NCI-H345 (cell line): ENCODE data around the gene ST6GALNAC2.
"Not testable (repeated sequence)": the region's sequence is repeated elsewhere in the genome, so short reads cannot be mapped to it uniquely, and the experiment has no call there.

ENCODE experiments used
- DNase-seq: peaks from one replicate; lab custom pipeline; 2025; lab: John Stamatoyannopoulos, UW

The ST6GALNAC2 gene

DNA sequence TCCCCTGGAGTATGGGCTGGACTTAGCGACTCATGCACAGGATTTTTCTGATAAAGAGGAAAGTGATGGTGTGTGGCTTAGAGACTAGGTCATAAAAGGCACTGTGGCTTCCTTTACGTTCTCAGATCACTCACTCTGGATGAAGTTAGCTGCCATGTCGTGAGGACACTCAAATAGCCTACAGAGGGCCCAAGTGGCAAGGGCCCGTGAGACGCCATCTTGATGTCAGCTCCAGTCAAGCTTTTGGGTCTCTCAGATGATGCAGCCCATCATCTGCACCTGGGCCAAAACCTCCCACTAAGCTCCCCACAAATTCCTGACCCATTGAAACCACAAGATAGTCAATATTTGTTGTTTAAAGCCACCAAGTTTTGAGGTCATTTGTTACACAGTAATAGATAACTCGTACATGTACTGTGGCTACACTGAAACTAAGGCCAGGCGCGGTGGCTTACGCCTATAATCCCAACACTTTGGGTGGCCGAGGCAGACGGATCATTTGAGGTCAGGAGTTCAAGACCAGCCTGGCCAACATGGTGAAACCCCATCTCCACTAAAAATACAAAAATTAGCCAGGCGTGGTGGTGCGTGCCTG lies 14.7 kb downstream of the ST6GALNAC2 start:
- no peak for DNase-seq

DNA sequence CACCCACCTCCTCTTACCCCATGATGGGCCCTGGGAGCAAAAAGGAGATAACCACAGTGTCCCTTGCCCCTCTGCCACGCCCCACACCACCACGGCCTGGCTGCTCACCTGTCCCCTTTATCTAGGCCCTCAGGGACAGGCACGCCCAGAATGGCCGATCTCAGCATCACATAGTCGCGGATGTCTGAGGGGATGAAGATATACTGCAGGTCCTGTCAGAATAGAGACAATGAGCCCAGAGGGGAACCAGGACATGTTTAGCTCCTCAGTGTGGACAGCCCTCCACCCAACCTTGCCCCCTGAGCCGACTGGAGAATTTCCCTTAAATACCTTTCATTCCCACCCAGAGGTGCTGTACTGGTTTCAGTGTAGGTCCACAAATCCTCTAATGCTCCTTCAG lies 15.2 kb downstream of the ST6GALNAC2 start:
- no peak for DNase-seq

DNA sequence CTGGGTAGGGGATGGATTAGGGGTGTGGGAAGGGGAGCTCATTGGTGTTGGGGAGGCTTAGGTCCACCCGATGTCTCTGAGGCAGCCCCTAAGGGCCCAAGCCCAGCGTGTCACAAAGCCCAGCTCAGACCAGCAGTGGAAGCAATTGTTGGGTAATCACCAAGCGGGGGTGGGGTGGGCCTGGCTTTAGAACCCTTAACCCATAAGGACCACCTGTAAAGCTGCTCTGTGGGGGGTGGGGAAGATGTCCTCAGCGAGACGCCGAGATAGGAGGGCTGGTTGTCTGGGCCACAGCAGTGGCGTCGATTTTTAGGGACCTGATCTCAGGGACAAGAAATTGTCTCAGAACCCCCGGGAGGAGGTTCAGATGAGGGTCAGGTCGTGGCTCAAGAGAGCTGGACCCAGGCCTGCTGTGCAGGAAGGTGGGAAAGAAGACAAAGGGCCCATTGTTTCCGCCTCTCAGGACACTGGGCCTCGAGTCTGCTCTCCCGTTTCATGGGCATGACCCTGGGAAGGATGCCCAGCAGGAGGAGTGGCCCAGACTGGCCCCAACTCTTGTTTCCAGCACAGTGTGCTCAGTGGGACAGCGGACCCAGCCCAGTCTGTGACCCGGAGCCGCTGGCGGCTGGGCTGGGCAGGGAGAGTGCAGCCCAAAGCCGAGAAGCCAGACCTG lies 15.9 kb downstream of the ST6GALNAC2 start:
- DNase-seq: no peak

DNA sequence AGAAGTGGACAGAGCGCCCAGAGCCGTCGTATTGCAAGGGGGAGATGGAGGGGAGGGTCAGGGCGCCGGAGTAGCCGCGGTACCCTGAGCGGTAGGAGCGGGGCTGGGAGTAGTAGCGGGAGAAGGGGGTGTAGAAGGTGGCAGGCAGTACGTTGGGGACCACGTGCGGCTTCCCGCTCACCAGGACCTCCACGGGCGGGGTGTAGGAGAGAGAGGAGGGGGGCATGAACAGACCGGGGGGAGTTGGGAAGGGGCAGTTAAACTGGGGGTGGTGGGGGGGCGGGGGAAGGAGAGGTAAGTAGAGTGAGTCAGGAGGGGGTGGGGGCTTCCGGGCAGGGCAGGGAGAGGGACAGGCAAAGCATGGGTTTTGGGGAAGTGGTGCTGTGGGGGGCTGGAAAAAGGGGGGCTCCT lies 16.8 kb downstream of the ST6GALNAC2 start:
- DNase-seq: no peak

DNA sequence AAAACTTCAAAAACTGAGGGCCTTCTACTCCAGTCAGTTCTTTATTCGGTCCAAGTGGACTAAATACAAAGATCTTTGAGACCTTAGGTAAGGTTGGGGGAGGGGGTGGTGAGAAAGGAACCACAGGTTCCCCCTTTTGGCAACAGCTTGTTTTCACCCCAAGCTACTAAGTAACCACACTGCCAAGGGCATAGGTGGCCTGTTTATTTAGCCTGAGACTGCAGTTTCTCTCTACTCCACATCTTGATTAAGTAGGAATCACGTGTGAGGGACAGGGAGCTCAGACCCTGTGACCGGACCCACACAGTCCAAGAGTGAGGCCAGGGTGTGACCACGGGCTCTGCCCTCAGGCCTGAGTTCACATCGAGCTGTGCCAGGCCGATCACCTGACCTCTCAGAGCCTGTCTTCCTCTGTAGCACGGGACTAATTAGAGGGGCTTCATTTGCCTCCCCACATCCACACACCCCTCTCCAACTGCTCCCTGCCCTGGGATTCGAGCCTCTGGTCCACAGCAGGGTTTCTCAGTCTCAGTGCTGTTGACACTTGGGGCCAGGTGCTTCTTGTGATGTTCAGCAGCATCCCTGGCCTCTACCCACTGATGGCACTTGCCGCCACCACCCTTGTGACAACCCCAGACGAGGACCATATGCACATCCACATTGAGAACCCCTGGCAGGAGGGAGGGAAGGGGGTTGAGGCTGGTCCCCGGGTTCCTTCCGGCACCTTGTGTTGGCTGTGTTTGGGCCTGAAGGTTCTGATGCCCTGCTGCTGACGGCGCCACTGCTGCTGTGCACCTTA lies 17.8 kb downstream of the ST6GALNAC2 start:
- DNase-seq: no peak

DNA sequence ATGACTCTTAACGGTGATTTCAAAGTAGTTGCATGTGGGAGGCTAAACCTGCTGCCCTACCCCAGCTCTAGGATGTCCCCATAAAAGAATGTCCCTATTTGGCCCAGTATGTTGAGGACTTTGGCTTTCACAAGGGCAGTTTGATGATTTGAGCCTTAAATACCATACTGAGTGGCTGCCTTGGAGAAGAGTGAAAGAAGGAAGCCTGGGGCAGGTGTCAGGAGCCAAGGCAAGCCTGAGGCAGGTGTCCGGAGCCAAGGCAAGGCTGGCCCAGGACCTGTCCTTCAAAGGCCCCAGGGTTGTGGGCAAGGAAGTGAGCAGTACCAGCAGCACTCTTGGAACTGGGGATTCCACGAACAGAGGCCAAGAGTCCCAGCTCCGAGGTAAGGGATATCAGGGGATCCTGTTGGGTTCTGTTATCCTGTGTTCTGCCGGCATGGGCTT lies 18.6 kb downstream of the ST6GALNAC2 start:
- no peak for DNase-seq

DNA sequence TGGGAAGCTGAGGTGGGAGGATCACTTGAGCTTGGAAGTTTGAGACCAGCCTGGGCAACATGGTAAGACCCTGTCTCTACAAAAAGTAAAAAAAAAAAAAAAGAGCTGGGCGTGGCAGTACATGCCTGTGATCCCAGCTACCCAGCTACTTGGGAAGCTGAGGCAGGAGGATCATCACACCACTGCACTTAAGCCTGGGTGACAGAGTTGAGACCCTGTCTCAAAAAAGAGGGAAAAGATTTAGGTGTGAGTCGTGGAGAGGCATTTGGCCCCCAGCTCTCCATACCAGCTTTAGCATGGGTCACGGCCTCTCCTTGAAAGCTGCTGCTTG lies 19.1 kb downstream of the ST6GALNAC2 start:
- no peak for DNase-seq

DNA sequence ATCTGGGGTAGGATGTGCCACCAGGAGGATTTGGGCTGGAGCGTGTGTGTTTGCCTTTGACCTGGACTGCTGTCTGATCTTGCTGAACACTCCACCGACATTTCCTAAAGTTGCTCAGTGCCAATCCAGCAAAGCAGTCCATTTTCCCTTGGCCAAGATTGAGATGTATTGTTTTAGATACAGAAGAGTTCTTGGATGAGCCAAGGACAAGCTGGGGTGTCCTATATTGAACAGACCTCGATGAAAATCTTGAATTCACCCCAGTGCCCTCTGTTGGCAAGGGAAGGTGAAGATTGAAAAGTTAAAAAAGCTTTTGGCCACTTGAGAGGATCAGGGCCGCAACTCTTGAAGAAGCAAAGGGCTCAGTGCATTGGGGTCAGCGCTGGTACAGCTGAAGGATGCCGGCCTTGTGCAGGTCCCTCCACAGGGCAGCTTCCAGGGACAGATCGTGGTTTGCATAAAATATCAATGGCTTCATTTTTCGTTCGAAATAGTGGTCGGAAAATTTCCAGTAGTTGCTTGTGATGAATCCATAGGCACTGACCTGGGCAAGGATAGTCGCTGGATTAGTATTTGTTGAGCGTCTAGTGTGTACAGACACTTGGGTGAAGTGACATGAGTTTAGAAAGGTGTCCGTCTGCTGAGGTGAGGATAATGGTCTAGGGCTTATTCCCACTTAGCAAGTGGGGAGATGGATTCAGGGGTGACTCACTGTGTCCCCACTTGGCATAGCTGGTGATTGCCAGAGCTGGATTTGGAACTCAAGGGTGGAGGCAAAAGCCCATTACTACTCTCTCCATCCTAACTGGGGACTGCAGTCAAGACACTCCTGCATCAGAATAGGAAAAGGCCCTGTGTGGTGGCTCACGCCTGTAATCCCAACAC lies 19.7 kb downstream of the ST6GALNAC2 start:
- no peak for DNase-seq

DNA sequence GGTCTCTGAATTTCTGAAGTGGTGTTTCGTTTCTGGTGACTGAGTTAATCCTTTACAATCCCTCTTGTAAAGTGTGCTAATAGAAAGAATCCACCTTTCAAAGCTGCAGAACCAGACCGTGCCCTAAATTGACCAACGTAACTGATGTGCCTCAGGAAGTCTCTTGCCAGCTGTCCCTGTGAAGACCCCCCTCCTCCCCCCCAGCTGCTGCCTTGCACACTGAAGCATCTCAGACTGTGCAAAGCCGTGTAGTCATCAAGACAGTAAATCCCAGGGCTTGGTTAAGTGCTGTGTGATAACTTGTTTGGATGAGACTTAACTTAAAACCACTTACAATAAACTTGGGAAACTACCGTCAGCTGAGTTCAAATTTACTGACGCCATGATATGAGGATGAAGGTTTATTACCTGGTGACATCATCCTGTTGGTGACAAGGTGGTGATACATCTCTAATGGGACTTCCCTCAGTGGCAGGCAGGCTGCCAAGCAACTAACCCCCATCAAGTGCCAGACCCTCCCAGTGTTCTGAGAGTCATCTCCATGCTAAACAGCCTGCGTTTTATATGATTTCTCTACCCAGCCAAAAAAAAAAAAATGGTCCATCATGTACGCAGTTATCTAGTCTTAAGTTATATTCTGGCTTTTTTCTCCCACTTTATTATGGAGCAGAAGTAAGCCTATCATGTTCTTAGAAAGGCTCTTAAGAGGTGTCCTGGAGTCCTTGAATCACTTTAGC lies 20.5 kb downstream of the ST6GALNAC2 start:
- not testable (repeated sequence) for DNase-seq

DNA sequence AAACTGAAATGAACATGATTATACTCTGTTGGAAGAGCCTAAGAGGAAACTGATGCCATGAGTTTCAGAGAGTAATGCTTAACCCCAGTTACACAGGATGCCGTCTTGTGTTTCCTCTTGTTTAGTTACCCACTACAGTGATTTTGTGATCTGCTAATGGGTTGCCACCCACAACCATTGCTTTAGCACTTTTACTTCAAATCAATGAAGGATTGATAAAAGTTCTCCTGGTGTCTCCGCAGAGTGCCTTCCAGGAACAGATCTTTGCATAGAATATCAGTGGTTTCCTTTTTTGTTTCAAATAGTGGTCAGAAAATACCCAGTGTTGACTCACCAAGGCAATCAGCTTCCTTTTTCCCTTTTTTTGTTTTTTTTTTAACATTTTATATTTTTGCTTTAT lies 22.3 kb downstream of the ST6GALNAC2 start:
- DNase-seq: not testable (repeated sequence)

DNA sequence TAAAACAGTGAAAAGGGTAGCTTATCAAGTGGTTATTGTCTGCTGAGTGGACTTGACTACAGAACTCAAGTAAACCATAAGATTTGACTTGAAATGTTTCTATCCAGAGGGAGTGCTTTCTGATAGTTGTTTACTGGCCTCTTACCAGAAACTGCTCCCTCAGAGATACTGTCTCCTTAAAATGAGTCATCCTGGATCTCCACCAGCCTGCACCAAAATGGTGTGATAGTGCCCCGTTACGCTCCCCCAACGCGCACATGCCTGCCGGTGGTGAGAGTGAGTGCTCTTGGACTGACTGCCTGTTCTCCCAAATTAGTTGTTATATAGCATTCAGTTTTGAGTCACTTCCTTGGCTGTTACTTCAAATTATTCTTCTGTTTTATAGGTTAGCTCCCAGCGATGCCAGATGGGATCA lies 22.9 kb downstream of the ST6GALNAC2 start:
- no peak for DNase-seq

DNA sequence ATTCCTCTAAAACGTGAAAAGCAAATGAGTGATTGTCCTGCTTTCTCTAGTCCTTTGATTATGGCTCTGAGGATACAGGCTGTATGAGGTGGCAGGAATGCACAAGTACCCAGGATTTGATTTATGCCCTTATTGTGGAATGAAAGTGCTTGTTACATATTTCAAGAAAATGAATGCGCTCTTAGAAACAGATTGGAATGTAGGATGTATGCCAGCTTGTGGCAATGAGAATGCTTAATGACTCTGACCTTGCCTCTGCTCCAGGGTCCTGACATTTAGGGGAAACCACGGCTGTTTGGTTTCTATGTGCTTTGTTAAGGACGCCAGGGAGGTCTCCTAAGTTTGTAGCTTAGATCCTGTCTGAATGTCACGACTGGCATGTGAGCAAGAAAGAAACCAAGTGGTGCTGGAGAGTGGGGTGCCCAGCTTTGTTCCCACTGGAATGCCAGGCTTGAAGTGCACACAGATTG lies 23.8 kb downstream of the ST6GALNAC2 start:
- DNase-seq: no peak

DNA sequence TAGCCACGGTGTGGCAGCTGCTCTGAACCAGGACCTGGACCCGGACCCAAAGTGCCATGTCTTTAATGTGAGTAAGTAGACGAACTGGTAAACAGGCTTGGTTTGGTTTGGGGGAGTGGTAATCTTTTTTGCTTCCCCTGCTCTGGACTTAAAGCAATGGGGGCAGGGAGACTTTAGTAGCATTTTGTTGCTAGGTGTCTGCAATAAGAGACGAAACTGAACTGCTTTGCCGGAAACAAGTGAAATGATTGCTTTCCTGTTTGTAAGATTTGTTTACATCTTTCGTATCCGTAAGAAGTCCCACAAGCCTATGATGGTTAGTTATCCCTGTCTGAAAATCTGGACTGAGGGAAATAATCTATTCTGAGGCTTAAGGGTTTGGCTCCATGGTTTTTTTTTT lies 24.3 kb downstream of the ST6GALNAC2 start:
- DNase-seq: no peak

DNA sequence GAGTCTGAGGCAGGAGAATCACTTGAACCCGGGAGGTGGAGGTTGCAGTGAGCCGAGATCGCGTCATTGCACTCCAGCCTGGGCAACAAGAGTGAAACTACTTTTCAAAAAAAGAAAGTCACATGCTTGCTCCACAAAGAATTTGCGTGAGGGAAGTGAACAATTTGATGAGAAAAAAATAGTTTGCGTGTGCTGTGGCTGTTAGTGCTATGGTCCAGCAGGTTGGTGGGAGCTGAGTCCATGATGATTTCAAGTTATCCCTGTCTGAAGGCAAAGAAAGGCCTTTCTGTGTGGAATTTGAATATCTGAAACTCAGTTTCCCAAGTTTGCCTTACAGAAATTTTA lies 24.8 kb downstream of the ST6GALNAC2 start:
- DNase-seq: no peak

DNA sequence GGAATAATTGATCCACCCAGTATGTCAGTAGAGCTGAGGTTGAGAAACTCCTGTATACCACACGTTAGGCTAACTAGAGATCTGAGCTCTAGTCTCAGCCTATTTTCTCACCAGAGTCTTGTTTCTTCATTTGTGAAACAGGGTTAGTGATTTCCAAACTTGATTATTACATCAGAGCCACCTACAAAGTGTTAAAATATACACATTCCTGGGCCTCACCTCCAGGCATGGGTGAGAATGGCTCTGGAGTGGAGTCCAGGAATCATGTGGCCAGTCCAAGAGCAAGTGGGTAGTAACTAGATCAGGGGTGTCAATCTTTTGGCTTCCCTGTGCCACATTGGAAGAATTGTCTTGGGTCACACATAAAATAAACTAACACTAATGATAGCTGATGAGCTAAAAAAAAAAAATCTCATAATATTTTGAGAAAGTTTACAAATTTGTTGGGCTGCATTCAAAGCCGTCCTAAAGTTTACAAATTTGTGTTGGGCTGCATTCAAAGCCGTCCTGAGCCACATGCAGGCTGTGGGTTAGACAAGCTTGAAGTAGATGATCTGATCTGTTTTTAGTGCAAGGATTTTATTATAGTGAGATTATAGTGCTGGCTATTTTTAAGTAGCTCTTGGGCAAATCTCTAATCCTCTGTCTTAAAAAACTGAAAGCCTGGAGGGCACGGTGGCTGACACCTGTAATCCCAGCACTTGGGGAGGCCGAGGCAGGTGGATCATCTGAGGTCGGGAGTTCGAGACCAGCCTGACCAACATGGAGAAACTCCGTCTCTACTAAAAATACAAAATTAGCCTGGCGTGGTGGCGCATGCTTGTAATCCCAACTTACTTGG lies 25.4 kb downstream of the ST6GALNAC2 start:
- DNase-seq: no peak

DNA sequence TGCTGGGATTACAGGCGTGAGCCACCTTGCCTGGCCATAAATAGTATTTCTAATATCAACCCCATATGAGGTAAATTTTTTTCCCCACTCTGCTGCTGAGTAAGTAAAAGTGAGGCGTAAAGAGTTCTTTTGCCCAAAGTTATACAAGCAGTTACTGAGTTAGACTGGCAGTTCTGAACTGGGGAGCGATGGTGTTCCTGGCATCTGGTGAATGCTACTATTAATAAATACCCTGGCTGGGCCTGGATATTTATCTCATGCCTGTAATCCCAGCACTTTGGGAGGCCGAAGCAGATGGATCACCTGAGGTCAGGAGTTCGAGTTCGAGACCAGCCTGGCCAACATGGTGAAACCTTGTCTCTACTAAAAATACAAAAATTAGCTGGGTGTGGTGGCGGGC lies 26.2 kb downstream of the ST6GALNAC2 start:
- not testable (repeated sequence) for DNase-seq

DNA sequence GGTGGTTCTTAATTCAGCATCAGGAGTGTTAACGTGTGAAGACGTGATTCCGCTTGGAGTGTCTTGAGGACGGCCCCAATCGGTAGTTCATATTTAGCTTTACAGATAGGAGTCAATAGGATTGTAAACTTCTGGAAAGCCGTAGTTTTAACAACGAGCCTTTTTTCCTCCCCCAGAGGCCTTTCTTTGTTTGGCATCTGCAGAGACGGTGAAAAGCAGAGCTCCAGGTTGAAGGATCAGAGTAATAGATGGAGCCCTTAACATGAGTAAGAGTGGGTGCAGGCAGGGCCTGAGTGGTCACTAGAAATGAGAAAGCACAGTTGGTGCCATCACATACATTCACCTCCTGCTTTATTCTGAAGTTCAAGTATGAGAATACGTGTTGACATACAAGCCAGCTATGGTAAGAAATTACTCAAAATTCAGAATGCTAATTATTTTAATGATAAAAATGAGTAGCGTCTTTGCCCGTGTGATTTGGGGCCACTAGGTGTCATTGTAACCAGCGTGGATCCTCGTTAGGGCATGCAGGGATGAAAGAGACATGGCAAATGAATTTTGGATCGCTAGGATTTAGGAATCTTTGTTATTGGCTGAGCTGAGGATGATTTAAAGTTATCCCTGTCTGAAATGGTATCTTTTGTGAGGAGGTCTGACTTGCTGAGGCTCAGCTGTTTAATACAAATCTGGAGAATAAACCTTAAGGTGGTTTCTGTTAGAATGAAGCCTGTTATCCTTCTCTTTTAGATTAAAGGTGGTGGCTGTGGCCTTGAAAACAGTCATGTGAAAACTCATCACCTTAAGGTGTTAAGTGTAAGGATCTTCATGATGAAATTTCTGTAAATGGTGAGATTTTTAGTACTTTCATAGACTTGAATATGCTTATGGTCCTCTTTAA lies 27.2 kb downstream of the ST6GALNAC2 start:
- peak; percentile 35 for DNase-seq

DNA sequence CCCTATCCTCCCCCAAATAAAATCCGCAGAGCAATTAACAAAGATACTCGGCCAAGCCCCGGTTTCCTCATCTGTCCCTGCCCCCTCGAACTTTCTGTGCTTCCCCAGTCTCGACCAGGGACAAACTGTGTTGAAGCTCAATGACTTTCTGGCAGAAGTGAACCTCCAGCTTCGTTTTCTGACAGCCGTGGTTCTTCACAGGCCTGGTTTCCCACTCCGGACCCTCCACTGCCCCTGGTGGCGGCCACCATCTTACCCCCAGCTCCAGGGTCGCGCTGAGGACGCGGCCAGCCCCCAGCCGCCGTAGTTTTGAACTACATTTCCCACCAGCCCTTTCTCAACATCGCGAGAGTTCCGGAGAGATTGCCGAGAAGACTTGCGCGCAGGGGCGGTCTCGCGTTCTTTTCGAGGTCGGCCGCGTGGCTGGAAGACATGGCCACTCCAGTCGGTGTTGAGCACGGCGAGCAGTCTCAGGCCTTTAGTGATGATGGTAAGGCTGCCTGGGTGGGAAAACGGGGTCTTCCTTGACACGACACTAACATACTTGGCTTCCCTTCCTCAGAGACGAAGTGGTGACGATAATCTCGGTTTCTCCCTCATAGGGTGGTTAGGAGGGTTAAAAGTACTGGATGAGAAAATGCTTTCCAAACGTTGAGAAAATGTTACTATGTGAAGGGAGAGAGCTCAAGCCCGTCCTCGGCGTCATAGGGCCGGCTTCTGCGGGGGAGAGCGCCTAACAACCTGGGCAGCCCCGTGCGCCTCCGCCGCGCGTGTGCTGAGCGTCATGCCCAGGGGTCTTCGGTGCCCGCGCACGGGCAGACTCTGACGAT lies 28.1 kb downstream of the ST6GALNAC2 start:
- DNase-seq: peak; percentile 99
